H1 (cell line): Measurements from ENCODE around the gene ARHGAP32.

Experiments used
- CBX8 ChIP-seq: fragments of 300-800, 300-1000 bp; sonication (generic); IDR thresholded peaks from 2 replicates; pipeline ENCODE4 v1.7.1; 2016; ENCODE audit warnings: low read depth, low read length, borderline replicate concordance
- CTCF ChIP-seq, 3 experiments: IDR thresholded peaks; 1 replicate in 2 of 3; 2 replicates in 1 of 3; pipeline versions ENCODE4 v1.5.1 to v1.6.1; 2011; ENCODE audit warnings: low read length in 3 of 3, mild to moderate bottlenecking in 3 of 3, inconsistent platforms in 2 of 3, low read depth in 1 of 3, moderate library complexity in 1 of 3; ENCODE audit not compliant: insufficient read depth in 1 of 3; ENCODE audit errors: control extremely low read depth in 1 of 3
- EZH2 ChIP-seq: fragments of 200-600 bp; sonication (generic); IDR thresholded peaks from 2 replicates; pipeline ENCODE4 v1.7.1; 2012; ENCODE audit warnings: low read depth, mild to moderate bottlenecking, moderate library complexity, low read length, inconsistent platforms; ENCODE audit not compliant: severe bottlenecking
- MAX ChIP-seq: IDR thresholded peaks from 2 replicates; pipeline ENCODE4 v1.6.1; 2012; ENCODE audit warnings: inconsistent platforms
- POLR2A ChIP-seq, 2 experiments: IDR thresholded peaks; 1 replicate in 1 of 2; 2 replicates in 1 of 2; pipeline ENCODE4 v1.6.1; 2011; ENCODE audit warnings: low read depth in 2 of 2, low read length in 2 of 2, mild to moderate bottlenecking in 2 of 2; ENCODE audit errors: control extremely low read depth in 1 of 2

- no peak for TF ChIP-seq CBX8
- no peak for TF ChIP-seq MAX
- no peak for TF ChIP-seq CTCF (IDR thresholded peaks at IDR 0.05; ENCODE audit: control extremely low read depth in 1 of 3, insufficient read depth in 1 of 3, low read depth in 1 of 3, low read length in 3 of 3)
- no peak for TF ChIP-seq EZH2
- no peak for TF ChIP-seq POLR2A (IDR thresholded peaks at IDR 0.05; ENCODE audit: control extremely low read depth in 1 of 2, low read depth in 2 of 2, low read length in 2 of 2)
Observed at GRCh38 chr11:129109701-129110100, 82.4 kb downstream of the ARHGAP32 start.
